ENCODE measurements around the gene CBFA2T2.

GRCh38 chr20:33681728-33682353, 191.9 kb downstream of the CBFA2T2 start:
- no peak for TF ChIP-seq CTCF (IDR thresholded peaks at IDR 0.05; ENCODE audit: poor library complexity)
- no peak for TF ChIP-seq EZH2 (IDR thresholded peaks at IDR 0.05; ENCODE audit: borderline replicate concordance)
- TF ChIP-seq EZH2phosphoT487 (IDR thresholded peaks at IDR 0.05; ENCODE audit: low read depth, severe bottlenecking, unreplicated experiment) = no peak

All from hepatocyte (in vitro differentiated cells).